ENCODE measurements around the gene HMBS.

- no peak for TF ChIP-seq CTCF (IDR thresholded peaks at IDR 0.05)
- TF ChIP-seq POLR2A (IDR thresholded peaks at IDR 0.05) = no peak
Observed at GRCh38 chr11:119047205-119047604, 37.5 kb upstream of the HMBS start.

Measured in tibial nerve (tissue), 3 donors.